Common myeloid progenitor, CD34-positive (primary cell): ENCODE results near the gene LIN7B.
A peak's percentile ranks its signal among the peaks of the same experiment; 100 is the strongest.
"Not testable (repeated sequence)": the region's sequence is repeated elsewhere in the genome, so short reads cannot be mapped to it uniquely, and the experiment has no call there.

ENCODE experiments used
- CTCF ChIA-PET: fragments of 350-600 bp; sonication (Branson Sonifier 250); formaldehyde crosslinking; loops from one replicate; lab custom pipeline; 2021; ENCODE audit warnings: antibody characterized with exemption; lab: Charles Lee
- POLR2A ChIA-PET: fragments of 350-600 bp; sonication (Branson Sonifier 250); formaldehyde crosslinking; loops from one replicate; lab custom pipeline; 2021; ENCODE audit warnings: antibody characterized with exemption; lab: Charles Lee
- DNase-seq, 3 donors: peaks; one replicate each; pipeline versions ENCODE4 v3.0.0 to v3.0.0-alpha.2; 2013
- H3K27ac ChIP-seq, 2 experiments: 1 replicate in 1 of 2; 2 replicates in 1 of 2; pipeline ENCODE4 v1.7.0; 2013; ENCODE audit warnings: inconsistent platforms in 2 of 2, low read length in 2 of 2, mild to moderate bottlenecking in 2 of 2, low read depth in 1 of 2, moderate library complexity in 1 of 2; ENCODE audit not compliant: severe bottlenecking in 2 of 2, insufficient read depth in 1 of 2, poor library complexity in 1 of 2
- H3K27me3 ChIP-seq, 5 experiments: replicated peaks in 2 of 5; 1 replicate in 3 of 5; 2 replicates in 2 of 5; pipeline versions ENCODE4 v1.6.1 to v1.7.0; 2013; ENCODE audit warnings: low read length in 4 of 5, mild to moderate bottlenecking in 2 of 5, moderate library complexity in 2 of 5, inconsistent platforms in 1 of 5; ENCODE audit not compliant: insufficient read depth in 5 of 5, control insufficient read depth in 4 of 5
- H3K36me3 ChIP-seq, 4 experiments: 1 replicate in 2 of 4; 2 replicates in 2 of 4; pipeline versions ENCODE4 v1.6.1 to v1.7.0; 2013; ENCODE audit warnings: low read length in 3 of 4, control low read depth in 1 of 4, mild to moderate bottlenecking in 1 of 4; ENCODE audit not compliant: control insufficient read depth in 4 of 4, insufficient read depth in 4 of 4
- H3K4me1 ChIP-seq, 4 experiments: 1 replicate in 3 of 4; 2 replicates in 1 of 4; pipeline versions ENCODE4 v1.6.1 to v1.7.1; 2013; ENCODE audit warnings: low read length in 3 of 4, mild to moderate bottlenecking in 3 of 4, control low read depth in 1 of 4, inconsistent platforms in 1 of 4, moderate library complexity in 1 of 4; ENCODE audit not compliant: control insufficient read depth in 4 of 4, insufficient read depth in 4 of 4; ENCODE audit errors: control extremely low read depth in 1 of 4
- H3K4me3 ChIP-seq, 7 experiments: 1 replicate in 4 of 7; 2 replicates in 3 of 7; pipeline versions ENCODE4 v1.5.1 to v1.7.0; 2013; ENCODE audit warnings: mild to moderate bottlenecking in 7 of 7, low read length in 6 of 7, moderate library complexity in 6 of 7, inconsistent platforms in 2 of 7, low read depth in 2 of 7, control low read depth in 1 of 7; ENCODE audit not compliant: insufficient read depth in 4 of 7, control insufficient read depth in 1 of 7; ENCODE audit errors: extremely low read depth in 1 of 7
- H3K9me3 ChIP-seq, 5 experiments: 1 replicate in 4 of 5; 2 replicates in 1 of 5; pipeline versions ENCODE4 v1.6.1 to v1.7.1; 2013; ENCODE audit warnings: low read length in 4 of 5, mild to moderate bottlenecking in 2 of 5, inconsistent platforms in 1 of 5, low read depth in 1 of 5, moderate library complexity in 1 of 5; ENCODE audit not compliant: control insufficient read depth in 4 of 5, insufficient read depth in 2 of 5; ENCODE audit errors: control extremely low read depth in 1 of 5
- WGBS: methylation state at CpG from one replicate; pipeline ENCODE4 v1.1.5; 2013; ENCODE audit not compliant: insufficient coverage; 5-methylcytosine and 5-hydroxymethylcytosine counted together

The LIN7B gene

GRCh38 chr19:49120325-49120683 is 6.1 kb downstream of the LIN7B start:
- Histone ChIP-seq H3K4me1 (peaks cover 2 to 36% (median 25%) of the 10 kb centered on the region in 4 experiments), H3K36me3 (no peaks in the 10 kb centered on the region), H3K9me3 (no peaks in the 10 kb centered on the region), H3K4me3 (peak overlapping the region in 2 of 7 experiments; percentile 55 to 71), H3K27me3 (peaks cover 0 to 22% (median 11%) of the 10 kb centered on the region in 5 experiments), H3K27ac (no peak overlapping the region)
- DNase-seq: no peak
- ChIA-PET POLR2A (no interaction called here), CTCF (interaction anchor here (0.7 to 2.5 kb wide), 5 partner anchors 14 to 233 kb away, joined by 3 to 11 read pairs (median 4); no protein-coding TSS in a partner anchor)
- WGBS: 26% methylated on average over 15 of the region's 16 CpGs

DNA sequence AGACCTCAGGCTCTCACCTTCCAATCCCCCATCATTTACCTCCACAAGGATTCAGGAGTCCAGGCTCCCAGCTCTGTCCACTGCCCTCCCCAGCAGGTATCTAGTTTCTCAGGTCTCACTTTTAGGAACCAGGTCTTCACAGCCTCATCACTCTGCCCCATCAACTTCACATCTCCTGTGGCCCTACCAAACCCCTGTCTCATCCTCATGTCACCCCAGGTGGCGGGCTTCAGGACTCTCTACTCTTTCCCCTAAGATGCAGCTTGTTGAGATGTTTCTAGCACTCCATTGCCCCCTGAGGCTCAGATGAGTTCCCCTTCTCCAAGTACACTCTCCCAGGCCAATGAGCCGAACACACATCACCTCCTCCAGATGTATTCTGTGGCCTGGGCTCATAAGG is 6.7 kb downstream of the LIN7B start:
- CTCF ChIA-PET: interaction anchor here (0.7 to 2.5 kb wide), 6 partner anchors 15 to 233 kb away, joined by 3 to 11 read pairs (median 4); no protein-coding TSS in a partner anchor
- H3K9me3 ChIP-seq: no peaks in the 10 kb centered on the region
- H3K36me3 ChIP-seq: no peaks in the 10 kb centered on the region
- H3K27ac ChIP-seq: no peak overlapping the region
- H3K4me1 ChIP-seq: peaks cover 2 to 36% (median 25%) of the 10 kb centered on the region in 4 experiments
- no peak for DNase-seq
- WGBS: 100% methylated on average over 2 of the region's 2 CpGs
- POLR2A ChIA-PET: no interaction called here
- H3K27me3 ChIP-seq: peaks cover 0 to 22% (median 11%) of the 10 kb centered on the region in 5 experiments
- H3K4me3 ChIP-seq: no peak overlapping the region

DNA sequence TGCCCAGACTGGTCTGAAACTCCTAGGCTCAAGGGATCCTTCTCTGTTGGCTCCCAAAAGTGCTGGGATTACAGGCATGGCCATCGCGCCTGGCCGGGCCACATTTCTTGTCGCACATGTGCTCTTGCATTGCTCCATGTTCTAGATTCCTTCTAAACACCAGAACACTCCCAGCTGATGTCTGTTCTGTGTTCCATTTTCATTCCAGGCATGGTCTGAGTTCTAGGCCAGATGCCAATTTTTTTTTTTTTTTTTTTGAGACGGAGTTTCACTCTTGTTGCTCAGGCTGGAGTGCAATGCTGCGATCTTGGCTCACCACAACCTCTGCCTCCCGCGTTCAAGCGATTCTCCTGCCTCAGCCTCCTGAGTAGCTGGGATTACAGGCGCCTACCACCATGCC is 7.7 kb downstream of the LIN7B start:
- H3K9me3 ChIP-seq, H3K36me3 ChIP-seq, H3K4me3 ChIP-seq, H3K27ac ChIP-seq, POLR2A ChIA-PET, DNase-seq: not testable (repeated sequence)
- Histone ChIP-seq H3K27me3 (peaks cover 2 to 22% (median 11%) of the 10 kb centered on the region in 5 experiments), H3K4me1 (peaks cover 2 to 28% (median 24%) of the 10 kb centered on the region in 4 experiments)
- WGBS: 82% methylated on average over 5 of the region's 10 CpGs
- CTCF ChIA-PET: interaction anchor here (1.6 to 2.5 kb wide), 4 partner anchors 16 to 27 kb away, joined by 3 to 11 read pairs (median 6); no protein-coding TSS in a partner anchor

GRCh38 chr19:49123285-49123684 is 9.1 kb downstream of the LIN7B start:
- CTCF ChIA-PET: interaction anchor here (1.2 to 1.6 kb wide), 2 partner anchors 10 to 23 kb away, joined by 3 read pairs; partner anchors contain the start of gene LIN7B
- WGBS: 94% methylated on average over 10 of the region's 11 CpGs

GRCh38 chr19:49125025-49125731 is 11.0 kb downstream of the LIN7B start:
- no peak overlapping the region for H3K4me3 ChIP-seq
- no peaks in the 10 kb centered on the region for H3K9me3 ChIP-seq
- POLR2A ChIA-PET: interaction anchor here (0.6 kb wide), 1 partner anchor 11 kb away, joined by 4 read pairs; the partner anchor contains the start of gene LIN7B
- H3K27me3 ChIP-seq: peaks cover 2 to 15% (median 9%) of the 10 kb centered on the region in 5 experiments
- peaks cover 0 to 15% (median 8%) of the 10 kb centered on the region in 4 experiments for H3K4me1 ChIP-seq
- CTCF ChIA-PET: interaction anchor here (0.8 kb wide), 1 partner anchor 11 kb away, joined by 5 read pairs; the partner anchor contains the start of gene LIN7B
- no peak overlapping the region for H3K27ac ChIP-seq
- H3K36me3 ChIP-seq: no peaks in the 10 kb centered on the region
- no peak for DNase-seq
- WGBS: 90% methylated on average over 11 of the region's 23 CpGs

More at GRCh38 chr19:49123285-49123684, 9.1 kb downstream of the LIN7B start:
- H3K4me3 ChIP-seq, H3K36me3 ChIP-seq, H3K27ac ChIP-seq, POLR2A ChIA-PET, DNase-seq, H3K9me3 ChIP-seq: not testable (repeated sequence)
- Histone ChIP-seq H3K27me3 (peaks cover 2 to 22% (median 11%) of the 10 kb centered on the region in 5 experiments), H3K4me1 (peaks cover 1 to 24% (median 16%) of the 10 kb centered on the region in 4 experiments)

DNA sequence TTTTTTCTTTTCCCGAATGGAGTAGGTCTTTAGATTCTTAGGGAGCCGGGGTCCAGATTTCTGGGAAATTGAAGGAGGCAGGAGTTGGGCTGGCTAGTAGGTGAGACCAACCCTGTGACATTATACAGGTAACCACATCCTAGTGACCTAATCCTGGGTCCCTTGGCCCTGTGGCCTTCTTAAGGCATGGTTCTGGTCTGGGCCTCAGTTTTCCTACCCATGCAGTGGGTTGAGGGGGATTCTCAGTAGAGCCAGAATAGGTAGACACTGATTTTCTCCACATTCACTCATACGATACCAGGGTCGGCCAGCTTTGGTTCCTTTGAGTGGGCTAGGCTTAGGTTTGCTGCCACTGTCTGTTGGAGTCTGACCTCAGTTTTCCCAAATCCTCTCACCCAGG is 12.4 kb downstream of the LIN7B start:
- ChIA-PET POLR2A (no interaction called here), CTCF (no interaction called here)
- H3K27me3 ChIP-seq: peaks cover 0 to 4% (median 2%) of the 10 kb centered on the region in 5 experiments

More for the DNA sequence above, 12.4 kb downstream of the LIN7B start:
- Histone ChIP-seq H3K27ac (no peak overlapping the region), H3K36me3 (no peaks in the 10 kb centered on the region), H3K4me1 (peaks cover 0 to 11% (median 6%) of the 10 kb centered on the region in 4 experiments), H3K9me3 (peaks cover 0 to 2% (median 0%) of the 10 kb centered on the region in 5 experiments), H3K4me3 (no peak overlapping the region)
- WGBS: 100% methylated on average over 1 of the region's 4 CpGs
- DNase-seq: no peak
